ENCODE measurements around the gene ADAMTS7.

DNA sequence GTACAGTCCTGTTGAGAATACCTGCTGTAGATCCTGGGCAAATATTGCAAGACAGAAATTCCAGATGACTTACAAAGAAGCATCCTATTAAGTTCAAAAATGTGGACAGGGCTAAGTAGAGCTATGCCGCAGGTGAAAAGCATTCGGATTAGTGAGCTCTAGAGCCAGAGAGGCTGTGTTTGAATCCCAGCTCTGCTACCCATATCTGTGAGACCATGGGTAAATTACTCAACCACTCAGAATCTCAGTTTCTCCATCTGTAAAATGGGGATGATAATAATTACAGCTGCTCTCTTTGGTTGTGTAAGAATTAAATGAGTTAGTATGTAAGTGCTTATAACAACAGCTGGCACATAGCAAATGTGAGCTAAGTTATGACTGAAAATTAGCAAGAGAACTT is 3.9 kb downstream of the ADAMTS7 start:
- TF ChIP-seq, protein P1, sequence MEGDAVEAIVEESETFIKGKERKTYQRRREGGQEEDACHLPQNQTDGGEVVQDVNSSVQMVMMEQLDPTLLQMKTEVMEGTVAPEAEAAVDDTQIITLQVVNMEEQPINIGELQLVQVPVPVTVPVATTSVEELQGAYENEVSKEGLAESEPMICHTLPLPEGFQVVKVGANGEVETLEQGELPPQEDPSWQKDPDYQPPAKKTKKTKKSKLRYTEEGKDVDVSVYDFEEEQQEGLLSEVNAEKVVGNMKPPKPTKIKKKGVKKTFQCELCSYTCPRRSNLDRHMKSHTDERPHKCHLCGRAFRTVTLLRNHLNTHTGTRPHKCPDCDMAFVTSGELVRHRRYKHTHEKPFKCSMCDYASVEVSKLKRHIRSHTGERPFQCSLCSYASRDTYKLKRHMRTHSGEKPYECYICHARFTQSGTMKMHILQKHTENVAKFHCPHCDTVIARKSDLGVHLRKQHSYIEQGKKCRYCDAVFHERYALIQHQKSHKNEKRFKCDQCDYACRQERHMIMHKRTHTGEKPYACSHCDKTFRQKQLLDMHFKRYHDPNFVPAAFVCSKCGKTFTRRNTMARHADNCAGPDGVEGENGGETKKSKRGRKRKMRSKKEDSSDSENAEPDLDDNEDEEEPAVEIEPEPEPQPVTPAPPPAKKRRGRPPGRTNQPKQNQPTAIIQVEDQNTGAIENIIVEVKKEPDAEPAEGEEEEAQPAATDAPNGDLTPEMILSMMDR (conservative IDR thresholded peaks at IDR 0.05; ENCODE audit: low read depth, low read length) = no peak
- no peak for TF ChIP-seq POLR2A (IDR thresholded peaks at IDR 0.05; ENCODE audit: low read depth, low read length)
- no peak for TF ChIP-seq MXI1 (IDR thresholded peaks at IDR 0.05; ENCODE audit: borderline replicate concordance, low read depth, low read length)
- TF ChIP-seq FOS (IDR thresholded peaks at IDR 0.05; ENCODE audit: low read depth, low read length) = no peak
- TF ChIP-seq RFX5 (IDR thresholded peaks at IDR 0.05; ENCODE audit: low read depth, low read length) = no peak
- no peak for TF ChIP-seq NFE2L2 (IDR thresholded peaks at IDR 0.05; ENCODE audit: low read depth, low read length)
- TF ChIP-seq USF2 (IDR thresholded peaks at IDR 0.05; ENCODE audit: low read depth, low read length) = no peak

Measured in IMR-90 (cell line).